Measurements from ENCODE around the gene SORCS1. TPM values are rescaled to one million over a fixed set of nuclear protein-coding genes. Genes with fewer than 3 reads are reported as not detected.

The SORCS1 gene
- total and polyA plus RNA-seq, 2 experiments from 2014 or later, result not detected

- in situ Hi-C loops (cut with MboI), result no loop called here
Observed at GRCh38 chr10:106789623-106790022, 374.9 kb downstream of the SORCS1 start.

GRCh38 chr10:106788982-106789381 is 375.5 kb downstream of the SORCS1 start:
- no peaks in the 10 kb centered on the region for H3K79me2 ChIP-seq (ENCODE audit: insufficient read depth)
- in situ Hi-C loops (cut with MboI), result no loop called here
- H3K9ac ChIP-seq, result no peak overlapping the region
- H2AFZ ChIP-seq, result no peak overlapping the region
- H3K9me3 ChIP-seq (ENCODE audit: low read depth), result no peaks in the 10 kb centered on the region
- H3K4me1 ChIP-seq (ENCODE audit: insufficient read depth), result no peaks in the 10 kb centered on the region
- DNase-seq, result no peak
- H3K4me2 ChIP-seq (ENCODE audit: unreplicated experiment), result no peak overlapping the region
- H3K27me3 ChIP-seq (replicated peaks; ENCODE audit: insufficient read depth), result no peaks in the 10 kb centered on the region
- no peaks in the 10 kb centered on the region for H3K36me3 ChIP-seq (ENCODE audit: low read depth)
- 38 to 52% methylated on average over 3 of the region's 3 CpGs for WGBS, 2 experiments (ENCODE audit: low coverage in 1 of 2, low lambda C conversion rate in 2 of 2, missing lambda C conversion rate in 2 of 2)
- no peaks in the 10 kb centered on the region for H3K9me2 ChIP-seq (ENCODE audit: insufficient read depth)
- no peak overlapping the region for H3K4me3 ChIP-seq
- TF ChIP-seq EZH2phosphoT487 (IDR thresholded peaks at IDR 0.05; ENCODE audit: insufficient read depth, low read depth) (no peak), EZH2 (IDR thresholded peaks at IDR 0.05; ENCODE audit: insufficient read depth, poor library complexity, severe bottlenecking) (no peak)
- no peak overlapping the region for H3K27ac ChIP-seq
- H3F3A ChIP-seq (ENCODE audit: insufficient read depth), result no peaks in the 10 kb centered on the region
- H4K20me1 ChIP-seq (ENCODE audit: insufficient read depth), result no peaks in the 10 kb centered on the region

More at GRCh38 chr10:106789623-106790022, 374.9 kb downstream of the SORCS1 start:
- no peak overlapping the region for H2AFZ ChIP-seq
- H3K9ac ChIP-seq, result no peak overlapping the region
- WGBS, 2 experiments (ENCODE audit: low coverage in 1 of 2, low lambda C conversion rate in 2 of 2, missing lambda C conversion rate in 2 of 2), result 38 to 47% methylated on average over 2 of the region's 2 CpGs
- no peaks in the 10 kb centered on the region for H3K27me3 ChIP-seq (replicated peaks; ENCODE audit: insufficient read depth)
- H3K79me2 ChIP-seq (ENCODE audit: insufficient read depth), result no peaks in the 10 kb centered on the region
- H3K4me3 ChIP-seq, result no peak overlapping the region
- no peaks in the 10 kb centered on the region for H3K9me2 ChIP-seq (ENCODE audit: insufficient read depth)
- DNase-seq, result no peak
- H3K4me2 ChIP-seq (ENCODE audit: unreplicated experiment), result no peak overlapping the region
- TF ChIP-seq EZH2 (IDR thresholded peaks at IDR 0.05; ENCODE audit: insufficient read depth, poor library complexity, severe bottlenecking), result no peak
- TF ChIP-seq EZH2phosphoT487 (IDR thresholded peaks at IDR 0.05; ENCODE audit: insufficient read depth, low read depth), result no peak
- H3K4me1 ChIP-seq (ENCODE audit: insufficient read depth), result no peaks in the 10 kb centered on the region
- no peak overlapping the region for H3K27ac ChIP-seq
- no peaks in the 10 kb centered on the region for H3K9me3 ChIP-seq (ENCODE audit: low read depth)
- no peaks in the 10 kb centered on the region for H3K36me3 ChIP-seq (ENCODE audit: low read depth)
- no peaks in the 10 kb centered on the region for H4K20me1 ChIP-seq (ENCODE audit: insufficient read depth)
- H3F3A ChIP-seq (ENCODE audit: insufficient read depth), result no peaks in the 10 kb centered on the region

GRCh38 chr10:106785528-106785927 is 379.0 kb downstream of the SORCS1 start:
- H4K20me1 ChIP-seq (ENCODE audit: insufficient read depth), result no peaks in the 10 kb centered on the region
- H3K4me2 ChIP-seq (ENCODE audit: unreplicated experiment), result no peak overlapping the region
- in situ Hi-C loops (cut with MboI), result no loop called here

GRCh38 chr10:106780632-106781031 is 383.9 kb downstream of the SORCS1 start:
- Histone ChIP-seq H3K4me1 (ENCODE audit: insufficient read depth) (no peaks in the 10 kb centered on the region), H3K27me3 (replicated peaks; ENCODE audit: insufficient read depth) (no peaks in the 10 kb centered on the region), H3F3A (ENCODE audit: insufficient read depth) (no peaks in the 10 kb centered on the region), H4K20me1 (ENCODE audit: insufficient read depth) (no peaks in the 10 kb centered on the region), H3K9me2 (ENCODE audit: insufficient read depth) (no peaks in the 10 kb centered on the region), H3K79me2 (ENCODE audit: insufficient read depth) (no peaks in the 10 kb centered on the region), H3K27ac (no peak overlapping the region), H3K9me3 (ENCODE audit: low read depth) (no peaks in the 10 kb centered on the region), H2AFZ (no peak overlapping the region), H3K4me2 (ENCODE audit: unreplicated experiment) (no peak overlapping the region), H3K36me3 (ENCODE audit: low read depth) (no peaks in the 10 kb centered on the region), H3K4me3 (no peak overlapping the region), H3K9ac (no peak overlapping the region)
- in situ Hi-C loops (cut with MboI), result no loop called here
- no peak for DNase-seq
- 21 to 22% methylated on average over 3 of the region's 3 CpGs for WGBS, 2 experiments (ENCODE audit: low coverage in 1 of 2, low lambda C conversion rate in 2 of 2, missing lambda C conversion rate in 2 of 2)
- TF ChIP-seq EZH2phosphoT487 (IDR thresholded peaks at IDR 0.05; ENCODE audit: insufficient read depth, low read depth) (no peak), EZH2 (IDR thresholded peaks at IDR 0.05; ENCODE audit: insufficient read depth, poor library complexity, severe bottlenecking) (no peak)

More at GRCh38 chr10:106785528-106785927, 379.0 kb downstream of the SORCS1 start:
- Histone ChIP-seq H3K79me2 (ENCODE audit: insufficient read depth) (no peaks in the 10 kb centered on the region), H3K36me3 (ENCODE audit: low read depth) (no peaks in the 10 kb centered on the region), H2AFZ (no peak overlapping the region), H3K9me2 (ENCODE audit: insufficient read depth) (no peaks in the 10 kb centered on the region), H3K4me3 (no peak overlapping the region), H3K9me3 (ENCODE audit: low read depth) (no peaks in the 10 kb centered on the region), H3K27ac (no peak overlapping the region), H3K27me3 (replicated peaks; ENCODE audit: insufficient read depth) (no peaks in the 10 kb centered on the region), H3F3A (ENCODE audit: insufficient read depth) (no peaks in the 10 kb centered on the region), H3K9ac (no peak overlapping the region), H3K4me1 (ENCODE audit: insufficient read depth) (no peaks in the 10 kb centered on the region)
- no peak for DNase-seq
- no peak for TF ChIP-seq EZH2phosphoT487 (IDR thresholded peaks at IDR 0.05; ENCODE audit: insufficient read depth, low read depth)
- TF ChIP-seq EZH2 (IDR thresholded peaks at IDR 0.05; ENCODE audit: insufficient read depth, poor library complexity, severe bottlenecking), result no peak
- 15 to 20% methylated on average over 3 of the region's 3 CpGs for WGBS, 2 experiments (ENCODE audit: low coverage in 1 of 2, low lambda C conversion rate in 2 of 2, missing lambda C conversion rate in 2 of 2)

GRCh38 chr10:106777841-106778240 is 386.7 kb downstream of the SORCS1 start:
- H2AFZ ChIP-seq, result no peak overlapping the region
- no peak overlapping the region for H3K9ac ChIP-seq
- in situ Hi-C loops (cut with MboI), result no loop called here
- no peaks in the 10 kb centered on the region for H3K9me2 ChIP-seq (ENCODE audit: insufficient read depth)
- H3K4me1 ChIP-seq (ENCODE audit: insufficient read depth), result no peaks in the 10 kb centered on the region
- no peak overlapping the region for H3K4me2 ChIP-seq (ENCODE audit: unreplicated experiment)
- H4K20me1 ChIP-seq (ENCODE audit: insufficient read depth), result no peaks in the 10 kb centered on the region
- no peaks in the 10 kb centered on the region for H3K27me3 ChIP-seq (replicated peaks; ENCODE audit: insufficient read depth)
- 0 to 3% methylated on average over 1 of the region's 1 CpG for WGBS, 2 experiments (ENCODE audit: low coverage in 1 of 2, low lambda C conversion rate in 2 of 2, missing lambda C conversion rate in 2 of 2)
- H3K9me3 ChIP-seq (ENCODE audit: low read depth), result no peaks in the 10 kb centered on the region
- H3K36me3 ChIP-seq (ENCODE audit: low read depth), result no peaks in the 10 kb centered on the region
- no peaks in the 10 kb centered on the region for H3F3A ChIP-seq (ENCODE audit: insufficient read depth)
- no peak overlapping the region for H3K27ac ChIP-seq
- no peak overlapping the region for H3K4me3 ChIP-seq
- DNase-seq, result no peak
- no peaks in the 10 kb centered on the region for H3K79me2 ChIP-seq (ENCODE audit: insufficient read depth)
- TF ChIP-seq EZH2 (IDR thresholded peaks at IDR 0.05; ENCODE audit: insufficient read depth, poor library complexity, severe bottlenecking), result no peak
- no peak for TF ChIP-seq EZH2phosphoT487 (IDR thresholded peaks at IDR 0.05; ENCODE audit: insufficient read depth, low read depth)

Measured in GM23248 (cell line).